ENCODE results near the gene TMEM170A. TPM values are rescaled to one million over a fixed set of nuclear protein-coding genes. Genes with fewer than 3 reads are reported as not detected.
"Not testable (repeated sequence)": the region's sequence is repeated elsewhere in the genome, so short reads cannot be mapped to it uniquely, and the experiment has no call there.

TMEM170A gene
- total RNA-seq, 1 experiment from 2014 or later: 46.8 TPM

GRCh38 chr16:75502916-75503605 lies 38.6 kb upstream of the TMEM170A start:
- no peak overlapping the region for H3K23ac ChIP-seq (ENCODE audit: insufficient read length, low read depth, low read length)
- no peak overlapping the region for H2AK5ac ChIP-seq (ENCODE audit: insufficient read length, low read length)
- H3K56ac ChIP-seq (ENCODE audit: insufficient read length, low read depth, low read length): no peak overlapping the region
- H3K9ac ChIP-seq (ENCODE audit: extremely low read depth, insufficient read length, low read length): no peak overlapping the region
- no peaks in the 10 kb centered on the region; a peak in 1 of 5 replicates for H3K9me3 Mint-ChIP-seq
- no peak overlapping the region for H4K5ac ChIP-seq (ENCODE audit: insufficient read length, low read depth, low read length)
- no peak overlapping the region for H3K4ac ChIP-seq (ENCODE audit: low read depth, low read length)
- peaks cover 2 to 4% of the 10 kb centered on the region in 2 experiments for H3K4me1 Mint-ChIP-seq
- no peak overlapping the region for H3K14ac ChIP-seq (ENCODE audit: insufficient read depth, low read length)
- TF ChIP-seq CTCF (conservative IDR thresholded peaks at IDR 0.05): no peak
- H2BK20ac ChIP-seq (ENCODE audit: low read depth, low read length, poor library complexity, severe bottlenecking): no peak overlapping the region
- H4K91ac ChIP-seq (ENCODE audit: insufficient read length, low read depth, low read length): no peak overlapping the region
- H3K18ac ChIP-seq (ENCODE audit: insufficient read length, low read depth, low read length): no peak overlapping the region
- H2BK120ac ChIP-seq (ENCODE audit: low read depth, low read length, poor library complexity, severe bottlenecking): no peak overlapping the region
- H2BK12ac ChIP-seq (ENCODE audit: insufficient read length, low read depth, low read length): no peak overlapping the region
- DNase-seq: no peak
- H3K27me3 Mint-ChIP-seq (ENCODE audit: low read depth): no peaks in the 10 kb centered on the region; the same call in 1 of the 2 replicates
- H3K27ac ChIP-seq (ENCODE audit: insufficient read length, low read depth, low read length): no peak overlapping the region
- H3K36me3 Mint-ChIP-seq (ENCODE audit: insufficient read depth in 1 of 3, low read depth in 3 of 3): no peaks in the 10 kb centered on the region
- H4K8ac ChIP-seq (replicated peaks; ENCODE audit: insufficient read length, low read depth, low read length): no peak overlapping the region
- no peaks in the 10 kb centered on the region for H3K79me2 ChIP-seq (ENCODE audit: insufficient read depth, low read length)
- no CpG with 5 or more reads among the region's 4 CpGs for WGBS (ENCODE audit: extremely low coverage, insufficient read length, low lambda C conversion rate)
- no peaks in the 10 kb centered on the region for H3K23me2 ChIP-seq (ENCODE audit: insufficient read length, low read depth, low read length, poor library complexity, severe bottlenecking)
- H3K27ac Mint-ChIP-seq: no peak overlapping the region
- no peak overlapping the region for H2BK5ac ChIP-seq (ENCODE audit: insufficient read length, low read length)
- H3T11ph ChIP-seq (ENCODE audit: low read length): no peak overlapping the region
- no peaks in the 10 kb centered on the region for H3K79me1 ChIP-seq (ENCODE audit: insufficient read depth, low read depth, low read length, poor library complexity, severe bottlenecking)
- H3K27me3 ChIP-seq (ENCODE audit: insufficient read depth, low read length): no peaks in the 10 kb centered on the region
- no peak overlapping the region for H2BK15ac ChIP-seq (ENCODE audit: low read depth, low read length)
- no peaks in the 10 kb centered on the region for H3K4me1 ChIP-seq (ENCODE audit: insufficient read depth, low read length)
- no peak overlapping the region for H3K4me2 ChIP-seq (ENCODE audit: insufficient read depth, insufficient read length, low read length)
- no peak overlapping the region for H2AFZ ChIP-seq (ENCODE audit: low read length)
- H3K9me3 ChIP-seq (ENCODE audit: control insufficient read depth, low read depth, low read length): no peaks in the 10 kb centered on the region
- H3K4me3 Mint-ChIP-seq: no peak overlapping the region
- H4K20me1 ChIP-seq (ENCODE audit: control insufficient read depth, insufficient read depth, insufficient read length): no peaks in the 10 kb centered on the region

GRCh38 chr16:75501820-75502219 lies 37.3 kb upstream of the TMEM170A start:
- H4K5ac ChIP-seq (ENCODE audit: insufficient read length, low read depth, low read length): not testable (repeated sequence)

More at GRCh38 chr16:75501820-75502219, 37.3 kb upstream of the TMEM170A start:
- not testable (repeated sequence) for H3K27me3 ChIP-seq (ENCODE audit: insufficient read depth, low read length); H3K36me3 Mint-ChIP-seq (ENCODE audit: insufficient read depth in 1 of 3, low read depth in 3 of 3); H4K20me1 ChIP-seq (ENCODE audit: control insufficient read depth, insufficient read depth, insufficient read length); H3K23ac ChIP-seq (ENCODE audit: insufficient read length, low read depth, low read length); H3K9me3 ChIP-seq (ENCODE audit: control insufficient read depth, low read depth, low read length); H2BK12ac ChIP-seq (ENCODE audit: insufficient read length, low read depth, low read length); H3K4ac ChIP-seq (ENCODE audit: low read depth, low read length); H3K56ac ChIP-seq (ENCODE audit: insufficient read length, low read depth, low read length); H2AFZ ChIP-seq (ENCODE audit: low read length); DNase-seq; H4K91ac ChIP-seq (ENCODE audit: insufficient read length, low read depth, low read length); H2BK20ac ChIP-seq (ENCODE audit: low read depth, low read length, poor library complexity, severe bottlenecking); H3K18ac ChIP-seq (ENCODE audit: insufficient read length, low read depth, low read length); H3K9ac ChIP-seq (ENCODE audit: extremely low read depth, insufficient read length, low read length); H3K23me2 ChIP-seq (ENCODE audit: insufficient read length, low read depth, low read length, poor library complexity, severe bottlenecking); H3K4me1 Mint-ChIP-seq; H3K27ac ChIP-seq (ENCODE audit: insufficient read length, low read depth, low read length); H3K14ac ChIP-seq (ENCODE audit: insufficient read depth, low read length); H2AK5ac ChIP-seq (ENCODE audit: insufficient read length, low read length); H2BK5ac ChIP-seq (ENCODE audit: insufficient read length, low read length); H3K4me1 ChIP-seq (ENCODE audit: insufficient read depth, low read length); H3T11ph ChIP-seq (ENCODE audit: low read length); H3K4me3 Mint-ChIP-seq; H4K8ac ChIP-seq (replicated peaks; ENCODE audit: insufficient read length, low read depth, low read length); H3K79me2 ChIP-seq (ENCODE audit: insufficient read depth, low read length); H3K27me3 Mint-ChIP-seq (ENCODE audit: low read depth); H3K27ac Mint-ChIP-seq; H3K9me3 Mint-ChIP-seq; H2BK15ac ChIP-seq (ENCODE audit: low read depth, low read length); H3K79me1 ChIP-seq (ENCODE audit: insufficient read depth, low read depth, low read length, poor library complexity, severe bottlenecking); H2BK120ac ChIP-seq (ENCODE audit: low read depth, low read length, poor library complexity, severe bottlenecking); H3K4me2 ChIP-seq (ENCODE audit: insufficient read depth, insufficient read length, low read length)
- whole genome bisulfite sequencing (ENCODE audit: extremely low coverage, insufficient read length, low lambda C conversion rate): no CpG with 5 or more reads among the region's 6 CpGs

Measured in H9 (cell line).